DMS114 treated with DMSO at 0.1 percent for 48 hours (cell line): Measurements from ENCODE around the gene AMBP.

Source experiments
- DNase-seq: peaks from one replicate; lab custom pipeline; 2025; ENCODE audit not compliant: unreplicated experiment; lab: John Stamatoyannopoulos, UW

AMBP gene

DNA sequence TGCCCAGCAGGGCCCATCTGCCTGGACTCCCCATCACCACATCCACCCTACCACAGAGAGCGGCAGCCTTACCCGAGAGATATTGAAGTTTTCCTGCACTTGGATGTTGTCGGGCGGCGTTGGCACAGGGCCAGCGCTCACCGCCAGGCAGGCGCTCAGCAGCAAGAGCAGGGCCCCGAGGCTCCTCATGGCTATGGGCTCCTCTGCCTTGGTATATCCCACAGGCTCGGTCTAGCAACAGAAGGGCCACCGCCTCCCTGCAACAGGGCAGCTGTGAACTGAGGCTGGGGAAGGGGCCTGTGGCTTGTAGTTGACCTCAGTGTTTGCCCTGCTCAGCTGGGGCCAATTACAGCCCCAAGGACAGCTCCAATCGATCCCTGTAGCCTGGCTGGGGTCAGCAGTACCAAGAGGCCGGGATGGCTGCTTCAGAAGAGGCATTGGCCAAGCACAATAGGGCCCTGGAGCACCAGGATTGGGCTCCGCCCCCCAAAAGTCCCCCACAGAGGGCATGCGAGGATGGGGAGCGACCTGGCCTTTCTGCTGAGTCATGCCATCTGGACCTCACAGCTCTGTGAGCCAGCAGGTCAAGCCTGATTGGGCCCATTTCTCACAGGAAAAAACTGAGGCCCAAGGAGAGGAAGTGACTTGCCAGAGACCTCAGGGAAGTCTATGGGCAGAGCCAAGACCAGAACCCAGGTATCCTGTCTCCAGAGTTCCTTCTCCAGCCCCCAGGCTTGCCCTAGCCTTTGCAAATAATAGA lies at the start of gene AMBP:
TSS of gene AMBP (minus strand) at position 280 of the 760 bp plus-strand sequence. CDS start at position 189, 91 bp downstream.
- DNase-seq = no peak

DNA sequence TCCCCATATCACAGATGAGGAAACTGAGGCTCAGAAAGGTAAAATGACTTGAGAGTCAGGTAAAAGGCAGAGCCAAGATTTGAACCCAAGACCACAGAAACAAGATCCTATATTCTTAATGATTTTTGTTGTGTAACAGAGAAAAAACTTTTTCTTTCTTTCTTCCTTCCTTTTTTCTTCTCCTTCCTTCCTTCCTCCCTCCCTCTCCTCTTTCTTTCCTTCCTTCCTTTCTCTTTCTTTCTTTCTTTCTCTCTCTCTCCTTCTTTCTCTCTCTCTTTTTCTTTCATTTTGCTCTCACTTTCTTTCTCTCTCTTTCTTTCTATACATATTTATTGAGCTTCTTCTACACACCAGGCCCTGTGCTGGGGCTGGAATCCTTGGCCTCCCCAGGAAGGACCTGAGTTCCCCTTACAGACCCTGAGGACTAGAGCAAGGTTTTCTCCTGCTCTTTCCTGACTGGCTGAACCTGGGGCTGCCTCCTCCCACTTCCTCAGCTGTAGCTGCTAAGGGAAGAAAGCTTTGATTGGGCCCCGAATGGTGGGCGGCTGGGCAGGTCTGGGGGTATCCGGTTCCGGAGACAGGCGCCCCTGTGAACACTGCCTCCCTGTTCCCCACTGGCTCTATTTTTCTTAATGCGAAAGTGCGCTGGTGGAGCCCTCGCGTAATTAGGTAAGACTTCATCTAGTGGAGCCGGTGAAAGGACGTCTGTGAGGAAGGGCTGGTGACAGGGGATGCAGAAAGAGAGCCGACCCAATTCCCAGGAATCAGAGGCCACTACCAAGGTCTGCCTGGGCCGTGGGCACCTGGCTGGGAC lies 48.4 kb upstream of the AMBP start:
- no peak for DNase-seq

DNA sequence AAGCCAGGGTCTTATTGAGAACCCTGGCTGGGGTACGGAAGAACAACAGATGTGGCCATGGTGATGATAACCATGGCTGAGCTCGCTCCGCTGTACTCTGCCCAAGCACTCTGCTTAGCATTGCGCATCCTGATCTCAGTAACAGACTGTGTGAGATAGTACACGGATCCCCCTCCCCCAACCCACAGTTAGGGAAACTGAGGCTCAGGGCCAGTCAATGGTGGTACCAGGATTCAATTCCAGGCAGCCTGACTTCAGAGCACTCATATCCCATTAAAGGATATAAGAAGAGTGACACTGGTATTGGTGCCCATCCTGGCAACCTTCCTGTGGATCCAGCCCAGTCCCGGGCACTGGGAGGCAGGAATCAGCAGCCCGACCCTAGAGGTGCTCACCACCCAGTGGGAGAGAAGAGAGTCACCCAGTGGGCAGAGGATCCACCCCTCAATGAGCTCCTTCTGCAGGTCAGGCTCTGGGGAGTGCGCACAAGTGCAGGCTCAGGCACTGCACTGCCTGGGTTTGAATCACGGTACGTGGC lies 47.4 kb upstream of the AMBP start:
- no peak for DNase-seq

DNA sequence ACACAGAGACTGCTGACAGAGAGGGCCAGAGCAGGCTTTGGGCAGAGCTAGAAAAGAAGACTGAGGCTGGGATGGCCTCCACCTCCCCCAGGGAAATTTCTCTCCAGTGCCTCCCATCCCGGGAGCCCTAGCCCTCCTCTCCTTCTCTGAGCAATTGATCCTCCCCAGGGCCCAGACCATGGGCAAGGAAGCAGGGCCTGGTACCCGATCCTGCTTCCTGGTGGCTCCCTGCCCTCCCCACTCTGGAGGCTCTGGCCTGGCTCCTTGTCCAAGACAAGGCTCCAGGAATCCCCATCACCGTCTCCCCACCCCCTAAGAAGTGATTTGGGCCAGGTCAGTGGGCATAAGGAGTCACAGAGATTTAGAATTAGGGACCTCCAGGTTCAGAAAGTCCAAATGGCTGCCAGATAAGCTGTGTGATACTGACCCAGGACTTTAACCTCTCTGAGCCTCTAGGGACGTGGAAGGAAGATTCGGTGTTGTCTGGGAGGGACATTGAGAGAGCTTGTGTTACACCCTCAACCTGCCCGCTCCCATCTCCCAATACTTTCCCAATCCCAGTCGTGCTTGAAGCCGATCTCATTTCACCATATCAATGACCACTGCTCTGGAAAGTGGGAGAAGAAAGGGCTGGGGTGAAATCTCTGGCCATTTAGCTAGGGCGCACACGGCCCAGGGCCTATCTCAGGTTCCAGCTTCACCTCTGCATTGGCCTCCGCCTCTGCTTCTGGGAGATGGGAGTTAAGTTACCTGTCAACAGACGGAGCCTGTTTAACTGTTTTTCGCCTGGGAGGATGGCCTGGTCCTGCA lies 46.8 kb upstream of the AMBP start:
- DNase-seq = no peak

DNA sequence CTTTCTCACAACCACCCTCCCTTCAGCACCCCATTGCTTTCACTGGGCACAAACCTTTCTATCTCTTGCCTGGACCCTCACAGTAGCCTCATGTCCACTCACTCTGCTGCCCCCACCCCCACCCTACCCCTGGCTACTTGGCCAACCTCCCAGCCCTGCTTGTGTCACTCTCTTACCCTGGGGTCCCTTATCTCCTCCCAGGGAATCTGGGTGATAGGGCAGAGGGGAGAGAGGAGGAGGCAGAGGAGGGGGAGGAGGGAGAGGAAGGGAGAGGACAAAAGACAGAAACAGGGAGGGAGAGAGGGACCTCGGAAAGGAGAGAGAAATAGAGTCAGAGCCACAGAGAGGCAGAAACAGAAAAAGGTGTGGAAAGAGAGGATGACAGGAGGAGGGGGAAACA lies 46.0 kb upstream of the AMBP start:
- DNase-seq = no peak

DNA sequence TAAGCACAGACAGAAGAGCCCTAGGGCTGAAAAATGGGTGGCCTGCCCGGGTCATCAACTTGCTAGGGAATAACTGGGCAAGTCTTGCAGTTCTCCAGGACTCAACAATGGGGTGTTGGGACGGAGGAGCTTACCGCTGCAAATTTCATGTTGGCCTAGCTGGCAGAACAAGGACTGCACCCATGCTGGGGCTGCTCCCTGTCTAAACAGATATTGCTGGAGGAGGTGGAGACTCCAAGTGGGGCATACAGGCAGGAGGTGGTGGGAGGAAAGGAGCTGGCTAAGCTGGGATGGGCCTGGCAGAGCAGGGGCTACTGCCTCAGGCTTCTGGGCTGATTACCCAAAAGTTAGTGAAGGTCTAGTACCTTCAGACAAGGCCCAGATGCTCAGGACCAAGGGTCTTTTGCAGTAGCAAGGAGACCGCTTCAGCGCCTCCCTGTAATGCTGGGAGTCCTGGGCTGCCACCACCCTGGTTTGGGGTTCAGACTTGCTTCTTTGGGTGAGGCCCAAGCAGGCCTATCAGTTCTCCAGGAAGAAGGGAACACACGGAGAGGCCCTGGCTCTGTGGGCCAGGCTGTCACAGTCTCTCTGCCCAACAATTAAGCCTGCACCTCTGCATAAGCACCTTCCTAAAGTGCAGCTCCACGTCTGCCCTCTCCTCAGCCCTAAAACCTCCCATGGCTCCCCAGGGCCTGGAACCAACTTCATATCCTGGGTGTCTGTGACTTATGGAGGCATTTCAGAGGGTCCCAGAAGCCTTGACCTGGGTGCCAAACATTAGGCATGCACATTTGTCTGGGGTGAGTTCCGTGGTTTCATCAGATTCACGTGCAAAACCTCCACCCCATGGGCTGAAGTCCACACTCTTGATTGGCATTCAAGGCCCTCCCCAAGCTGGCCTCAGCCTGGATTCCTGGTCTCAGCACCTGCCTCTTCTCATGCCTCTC lies 45.2 kb upstream of the AMBP start:
- no peak for DNase-seq

DNA sequence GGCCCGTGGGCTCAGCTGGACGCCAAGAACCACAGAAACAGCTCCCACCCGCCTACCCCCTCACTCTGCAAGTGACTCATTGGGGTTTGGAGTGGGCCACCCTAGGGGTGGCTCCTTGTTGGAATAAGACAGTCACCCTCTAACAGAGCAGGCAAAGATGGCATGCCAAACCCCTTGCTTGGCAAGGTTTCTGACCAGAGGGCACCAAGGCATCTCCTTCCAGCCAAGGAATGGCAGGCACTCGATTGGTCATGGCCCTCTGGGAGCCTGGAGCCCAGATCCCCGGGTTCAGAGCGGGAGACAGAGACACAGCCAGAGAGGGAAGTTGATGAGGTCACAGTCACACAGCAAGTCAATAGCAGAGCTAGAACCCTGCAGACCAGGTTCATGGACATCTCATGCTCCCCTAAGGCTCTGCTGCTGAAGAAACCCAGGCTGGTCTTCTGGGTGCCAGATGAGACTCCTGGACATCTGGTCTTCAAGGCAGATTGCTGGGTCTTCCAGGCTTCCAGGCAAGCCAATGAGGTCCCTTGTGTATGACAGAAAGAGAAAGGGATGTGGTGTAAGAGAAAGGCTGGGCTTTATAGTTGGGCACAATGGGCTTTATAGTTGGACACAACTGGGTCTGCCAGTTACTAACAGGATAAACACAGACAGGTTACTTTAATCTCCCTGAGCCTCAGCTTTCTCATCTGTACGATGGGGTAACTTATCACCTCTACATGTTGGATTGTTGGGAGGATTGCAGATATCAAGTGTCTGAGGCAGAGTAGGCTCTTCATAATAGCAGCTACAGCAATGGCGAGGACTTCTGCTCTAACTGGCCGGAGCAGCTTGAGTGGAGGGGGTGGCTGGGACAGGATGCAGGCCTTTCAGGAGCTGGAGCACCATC lies 44.3 kb upstream of the AMBP start:
- no peak for DNase-seq

DNA sequence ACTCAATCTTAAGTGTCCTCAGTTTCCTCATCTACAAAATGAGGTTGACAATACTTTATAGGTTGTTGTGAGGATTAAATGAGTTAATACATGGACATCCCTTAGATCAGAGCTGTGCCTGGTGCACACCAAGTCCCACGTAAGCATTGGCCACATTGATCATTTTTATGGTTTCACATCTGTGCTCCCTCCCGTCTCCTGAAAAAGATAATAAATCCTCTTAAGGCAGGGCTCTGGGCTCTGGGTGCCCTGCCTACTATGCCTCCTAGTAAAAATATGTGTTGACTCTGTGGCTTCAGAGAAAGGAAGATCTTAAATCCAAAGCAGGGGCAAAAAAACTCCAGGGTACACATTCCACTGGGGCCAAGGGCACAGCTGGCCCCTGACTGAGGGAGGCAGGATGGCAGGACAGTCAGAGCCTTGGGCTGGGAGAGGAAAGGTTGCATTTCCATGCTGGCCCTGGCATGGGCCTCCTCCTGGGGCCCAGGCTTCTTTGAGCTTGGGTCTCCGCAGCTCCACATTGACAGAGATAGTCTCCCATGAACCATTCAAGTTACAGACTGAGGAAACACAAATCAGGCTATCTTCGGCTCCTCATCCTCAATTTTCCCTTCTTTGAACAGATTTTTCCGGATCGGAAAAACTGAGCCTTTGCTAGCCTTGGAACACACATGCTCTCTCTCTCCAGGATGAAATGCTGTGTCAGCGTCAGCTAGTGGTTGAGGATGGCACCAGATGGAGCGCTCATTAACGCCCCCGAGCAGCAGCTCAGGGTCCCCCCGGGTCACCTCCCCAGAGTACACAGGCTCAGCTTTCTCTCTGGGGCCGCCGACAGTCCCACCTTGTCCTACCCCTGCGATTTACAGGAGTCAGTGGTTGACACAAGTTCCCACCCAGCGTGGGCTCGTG lies 43.4 kb upstream of the AMBP start:
- DNase-seq = no peak

DNA sequence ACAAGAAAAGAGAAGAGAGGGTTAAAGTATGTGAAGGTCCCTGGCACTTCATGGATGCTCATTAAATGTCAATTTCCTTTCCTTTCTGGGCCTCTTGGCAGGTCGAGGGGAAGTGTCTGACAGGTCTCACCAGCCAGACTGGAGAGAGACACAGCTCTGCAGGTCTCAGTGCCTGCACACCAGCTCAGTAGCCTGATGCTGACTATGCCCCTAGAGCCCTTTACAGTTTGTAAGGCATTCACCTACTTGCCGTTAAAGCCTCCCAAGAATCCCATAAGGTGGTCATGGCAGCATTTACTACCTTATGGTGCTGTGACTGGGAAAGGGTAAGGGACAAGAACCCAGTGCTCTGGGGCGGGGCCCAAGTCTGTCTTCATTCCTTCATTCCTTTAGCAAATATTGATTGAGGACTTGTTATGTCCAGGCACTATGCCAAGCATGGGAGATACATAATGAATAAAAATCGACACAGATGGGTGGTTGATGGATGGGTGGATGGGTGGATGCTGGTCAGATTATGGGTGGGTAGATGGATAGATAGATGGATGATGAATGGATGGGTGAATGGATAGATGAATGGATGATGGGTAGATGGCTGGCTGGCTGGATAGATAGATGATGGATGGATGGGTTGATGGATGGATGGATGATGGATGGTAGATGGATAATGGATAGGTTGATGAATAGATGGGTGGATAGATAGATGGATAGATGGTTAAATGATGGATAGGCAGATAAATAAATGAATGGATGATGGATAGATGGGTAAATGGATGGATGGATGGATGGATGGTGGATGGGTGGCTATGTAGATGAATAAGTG lies 42.3 kb upstream of the AMBP start:
- no peak for DNase-seq

DNA sequence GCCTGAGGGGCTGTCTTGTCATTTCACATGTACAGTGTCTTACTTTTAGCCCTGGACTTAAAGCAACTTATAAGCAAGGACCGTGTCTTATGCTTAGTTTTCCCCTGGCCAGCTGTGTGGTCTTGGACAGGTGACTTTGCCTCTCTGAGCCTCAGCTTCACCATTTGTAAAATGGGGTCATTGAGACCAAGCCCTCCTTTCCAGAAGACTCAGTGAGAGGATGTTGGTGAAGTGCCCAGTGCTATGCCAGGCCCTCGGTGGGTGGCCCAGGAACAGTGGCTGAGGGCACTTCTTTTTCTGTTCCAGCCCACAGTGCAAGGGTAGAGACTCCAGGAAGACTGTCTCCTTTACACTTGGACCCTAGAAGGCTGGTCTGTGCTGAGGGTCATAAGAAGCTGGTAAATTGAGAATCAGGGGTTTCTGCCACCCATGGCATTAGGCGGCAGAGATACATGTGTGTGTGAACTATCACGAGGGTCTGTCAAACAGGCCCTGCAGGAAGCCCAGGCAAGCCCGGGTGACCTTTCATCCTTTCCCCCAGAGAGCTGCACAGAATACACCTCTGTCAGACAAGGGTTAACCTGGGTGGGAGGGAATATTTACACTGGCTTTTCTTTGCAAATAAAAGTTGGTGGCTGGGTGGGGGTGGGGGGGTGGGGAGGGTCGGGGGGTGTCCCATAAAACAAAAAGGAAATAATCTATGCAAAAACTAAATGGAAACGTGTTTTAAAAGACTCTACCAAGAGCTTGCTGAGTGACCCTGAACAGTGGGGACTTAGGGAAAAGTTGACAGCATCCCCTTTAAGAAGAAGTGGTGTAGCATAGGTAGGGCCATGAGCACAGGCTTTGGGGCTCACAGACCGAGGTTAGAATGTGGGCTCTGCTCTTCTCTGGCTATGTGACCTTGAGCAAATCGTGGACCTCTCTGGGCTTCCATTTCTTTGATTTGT lies 41.4 kb upstream of the AMBP start:
- no peak for DNase-seq

DNA sequence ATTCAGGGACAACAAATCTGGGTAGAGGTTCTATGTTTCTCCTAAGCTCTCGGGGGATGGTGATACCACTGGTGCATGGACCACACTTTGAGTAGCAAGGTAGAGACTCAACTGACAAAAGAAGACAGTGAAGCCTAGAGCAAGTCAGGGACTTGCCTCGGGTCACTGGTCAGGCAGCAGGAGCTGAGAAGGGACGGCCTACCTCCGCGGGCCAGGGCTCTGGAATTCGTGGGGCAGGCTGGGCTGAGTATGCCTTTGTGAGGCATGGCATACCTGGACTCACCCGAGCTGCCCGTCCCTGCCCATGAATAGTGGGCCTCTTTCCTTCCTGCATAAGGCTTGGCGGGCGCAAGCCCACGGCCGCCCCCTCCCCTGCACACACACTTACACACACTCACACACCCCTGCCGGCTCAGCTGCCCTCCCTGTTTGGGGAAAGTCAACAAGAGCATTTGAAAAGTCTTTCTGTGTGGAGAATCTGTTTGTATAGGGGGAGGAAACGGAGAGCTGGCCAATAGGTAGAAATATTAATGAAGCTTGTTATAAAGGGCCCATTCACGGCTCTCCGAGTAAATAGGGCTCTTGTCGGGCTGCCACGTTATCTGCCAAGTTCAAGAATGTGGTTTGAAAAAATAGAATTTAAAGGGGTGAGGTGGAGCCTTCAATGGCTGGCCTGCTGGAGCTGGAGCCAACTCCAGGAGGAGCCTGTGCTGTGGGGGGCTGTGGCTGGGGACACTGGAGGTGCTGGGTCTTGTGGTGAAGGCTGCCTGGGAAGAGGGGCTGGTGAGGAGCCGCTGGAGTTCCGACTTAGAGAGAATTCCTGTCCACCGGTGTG lies 40.1 kb upstream of the AMBP start:
- DNase-seq = no peak

DNA sequence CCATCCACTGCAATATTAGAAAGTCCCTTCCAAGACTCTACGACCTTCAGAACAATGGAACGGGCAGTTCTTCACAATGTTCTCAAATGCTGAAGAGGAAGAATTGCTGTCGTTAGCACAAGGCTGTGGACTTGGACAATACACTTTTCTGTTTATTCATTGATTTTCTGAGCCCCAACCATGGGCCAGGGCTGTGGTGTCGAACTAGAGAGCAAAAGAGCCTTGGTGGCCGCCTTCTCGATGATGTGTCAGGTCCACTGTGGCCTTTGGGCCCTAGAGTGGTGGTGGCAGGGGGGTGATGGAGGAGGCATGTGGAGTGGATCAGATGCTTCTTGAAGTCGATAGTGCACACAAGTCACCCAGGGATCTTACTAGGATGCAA lies 39.5 kb upstream of the AMBP start:
- DNase-seq = no peak

DNA sequence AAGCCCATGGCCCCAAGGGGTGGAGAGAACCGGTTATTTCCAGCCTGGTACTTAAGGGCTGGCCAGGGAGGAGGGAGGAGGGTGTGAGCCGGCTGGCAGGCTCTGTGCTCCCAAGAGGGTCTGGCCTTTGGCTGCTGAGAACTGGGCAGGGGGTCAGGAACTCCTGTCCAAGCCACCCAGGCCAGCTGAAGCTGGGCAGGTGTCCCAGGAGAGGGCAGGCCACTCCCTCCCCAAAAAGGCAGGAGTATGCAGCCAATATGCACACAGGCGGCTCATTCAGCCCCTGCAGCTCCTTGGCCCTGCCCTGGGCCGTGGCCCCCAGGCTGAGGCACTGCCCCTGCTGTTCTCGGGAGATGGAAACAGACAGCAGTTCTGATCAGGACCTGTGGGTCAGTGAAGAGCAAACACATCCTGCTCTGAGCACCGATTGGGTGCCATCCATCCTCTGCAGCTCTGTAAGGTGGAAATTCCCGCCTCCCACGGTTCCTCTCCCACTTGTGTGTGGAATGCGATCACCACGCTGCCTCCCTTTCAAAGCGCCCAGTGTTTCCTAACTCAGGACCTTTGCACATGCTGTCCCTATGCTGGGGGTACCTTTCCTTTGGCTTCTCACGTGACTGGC lies 38.1 kb upstream of the AMBP start:
- DNase-seq = no peak

DNA sequence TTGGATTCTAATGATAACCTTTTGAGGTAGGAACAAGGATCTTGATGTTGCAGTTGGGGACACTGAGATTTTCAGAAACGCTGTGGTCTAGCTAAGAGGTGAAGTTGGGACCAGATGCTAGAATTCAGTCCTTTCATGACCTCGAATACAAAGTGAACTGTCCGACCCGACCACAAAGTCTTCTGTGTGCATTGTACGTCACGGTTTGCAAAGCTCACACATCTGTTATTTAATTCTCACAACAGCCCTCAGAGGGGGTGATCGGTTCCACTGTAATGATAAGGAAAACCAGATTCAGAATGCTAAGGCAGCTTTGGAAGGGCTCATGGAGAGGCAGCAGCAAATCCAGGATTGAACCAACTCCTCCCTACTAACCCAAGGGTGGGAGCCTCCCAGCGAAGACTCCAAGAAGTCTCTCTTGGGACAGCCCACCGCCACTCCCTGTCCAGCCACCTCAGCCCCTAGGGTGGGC lies 37.6 kb upstream of the AMBP start:
- DNase-seq = no peak

DNA sequence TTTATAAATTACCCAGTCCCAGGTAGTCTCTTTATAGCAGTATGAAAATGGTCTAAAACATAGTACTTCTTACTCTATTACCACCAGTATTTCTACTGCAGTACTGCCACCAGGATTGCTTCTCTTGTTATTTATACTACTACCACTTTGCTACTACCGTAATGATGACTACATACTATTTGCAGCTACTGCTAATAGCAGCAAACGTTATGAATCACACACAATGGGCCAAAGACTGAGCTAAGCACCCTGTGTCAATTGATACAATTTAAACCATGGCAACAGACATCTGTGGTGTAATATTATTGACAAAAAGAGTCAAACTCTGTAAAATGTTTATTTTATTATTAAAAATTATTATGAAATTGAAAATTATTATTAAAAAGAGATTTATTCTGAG lies 36.3 kb upstream of the AMBP start:
- no peak for DNase-seq
